Activated effector memory CD4-positive, alpha-beta T cell treated with anti-CD3 and anti-CD28 coated beads, Interleukin-2, amount 50 U/mL, for 16 hours (primary cell): ENCODE measurements around the gene SLC11A1.
A peak's percentile ranks its signal among the peaks of the same experiment; 100 is the strongest.

ENCODE experiments used
- DNase-seq: peaks from one replicate; pipeline ENCODE4 v3.0.0-alpha.2; 2020

SLC11A1 gene

DNA sequence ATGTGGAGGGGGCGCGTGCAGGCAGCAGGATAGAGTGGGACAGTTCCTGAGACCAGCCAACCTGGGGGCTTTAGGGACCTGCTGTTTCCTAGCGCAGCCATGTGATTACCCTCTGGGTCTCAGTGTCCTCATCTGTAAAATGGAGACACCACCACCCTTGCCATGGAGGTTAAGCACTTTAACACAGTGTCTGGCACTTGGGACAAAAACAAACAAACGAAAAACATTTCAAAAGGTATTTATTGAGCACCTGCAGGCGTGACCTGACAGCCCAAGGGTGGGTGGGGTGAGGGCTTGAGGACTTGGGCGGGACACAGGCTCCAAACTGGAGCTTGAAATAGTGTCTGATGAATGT is 13.0 kb downstream of the SLC11A1 start:
- no peak for DNase-seq

DNA sequence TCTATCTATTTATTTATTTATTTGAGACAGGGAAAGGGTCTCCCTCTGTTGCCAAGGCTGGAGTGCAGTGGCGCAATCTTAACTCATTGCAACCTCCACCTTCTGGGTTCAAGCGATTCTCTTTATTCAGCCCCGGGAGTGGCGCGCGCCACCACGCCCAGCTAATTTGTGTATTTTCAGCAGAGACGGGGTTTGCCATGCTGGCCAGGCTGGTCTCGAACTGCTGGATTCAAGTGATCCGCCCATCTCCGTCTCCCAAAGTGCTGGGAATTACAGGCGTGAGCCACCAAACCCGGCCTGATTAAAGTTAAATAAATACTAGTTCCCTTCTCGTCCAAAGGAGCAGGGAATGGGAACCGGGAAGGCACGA is 13.4 kb downstream of the SLC11A1 start:
- no peak for DNase-seq

DNA sequence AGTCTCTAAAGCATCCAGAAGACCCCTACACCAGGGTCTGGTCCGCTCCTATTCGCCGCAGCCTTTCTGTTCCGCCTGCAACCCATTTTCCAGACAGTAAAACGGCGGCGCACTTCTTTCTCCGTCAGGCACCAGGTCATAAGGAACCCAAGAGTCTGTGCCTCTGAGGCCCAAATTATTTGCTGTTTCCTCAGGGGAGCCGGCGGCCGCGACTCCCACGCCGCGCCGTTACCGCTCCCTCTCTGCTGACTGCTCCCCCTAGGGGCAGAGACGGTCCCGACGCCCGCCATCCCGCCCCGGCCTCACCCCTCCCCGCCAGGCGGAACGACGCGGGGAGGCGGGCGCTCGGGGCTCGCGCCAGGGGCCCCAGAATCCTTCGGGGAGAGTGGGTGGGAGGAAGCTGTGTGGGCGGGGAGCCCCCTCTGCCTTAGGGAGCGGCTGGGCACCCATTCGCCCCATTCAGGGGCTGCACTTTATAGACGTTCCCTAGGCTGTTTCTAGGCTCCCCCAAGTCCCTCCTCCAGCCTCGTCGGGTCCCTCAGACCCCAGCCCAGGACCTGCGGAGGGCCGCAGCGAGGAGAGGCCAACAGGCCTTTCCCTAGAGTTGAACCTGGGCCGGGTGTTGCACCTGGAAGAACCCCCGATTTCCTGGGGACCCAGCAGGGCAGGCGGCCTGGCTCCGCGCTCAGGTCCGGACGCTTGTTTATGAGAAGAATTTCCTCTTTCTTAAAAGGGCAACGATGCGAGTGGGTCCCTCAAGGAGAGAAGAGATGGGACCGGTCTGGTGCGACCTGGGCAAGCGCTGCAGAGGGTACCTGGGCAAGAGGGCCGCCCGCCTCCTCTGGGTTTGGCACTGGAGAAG is 14.0 kb downstream of the SLC11A1 start:
- peak; percentile 97 for DNase-seq

DNA sequence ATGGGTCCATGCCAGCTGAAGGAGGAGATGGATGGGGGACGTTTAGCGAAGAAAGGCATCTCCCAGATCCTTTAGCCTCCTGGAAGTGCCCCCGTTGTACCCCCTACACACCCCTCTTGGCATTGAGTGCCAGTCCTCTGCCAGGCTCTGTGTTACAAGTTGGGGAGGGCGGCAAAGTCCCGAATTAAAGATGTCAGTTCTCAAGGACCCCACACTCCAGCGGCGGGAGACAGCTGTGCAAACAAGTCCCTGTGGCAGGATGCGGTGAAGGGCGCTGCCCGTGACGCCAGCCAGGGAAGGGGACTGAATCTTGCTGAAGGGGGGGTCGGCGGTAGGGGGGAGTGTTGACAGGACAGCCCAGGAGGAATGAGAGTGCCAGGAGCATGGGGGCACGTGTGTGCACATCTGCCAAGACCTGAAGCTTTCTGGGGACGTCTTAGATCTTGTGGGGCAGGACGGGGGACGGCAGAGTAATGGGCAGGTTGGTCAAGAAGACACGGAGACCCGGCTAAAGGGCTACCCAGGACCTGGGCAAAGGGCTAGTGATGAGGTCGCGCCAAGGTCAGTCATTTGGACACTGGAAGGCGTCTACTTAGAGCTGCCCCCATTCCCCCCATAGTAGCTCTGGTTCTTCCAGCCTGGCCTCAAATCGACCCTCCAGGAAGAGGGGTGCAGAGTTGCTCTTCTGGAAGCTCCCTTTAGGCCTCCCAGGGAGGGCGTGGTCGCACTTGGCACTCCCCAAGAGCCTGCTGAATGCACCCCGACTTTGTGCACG is 14.8 kb downstream of the SLC11A1 start:
- peak; percentile 88 for DNase-seq

DNA sequence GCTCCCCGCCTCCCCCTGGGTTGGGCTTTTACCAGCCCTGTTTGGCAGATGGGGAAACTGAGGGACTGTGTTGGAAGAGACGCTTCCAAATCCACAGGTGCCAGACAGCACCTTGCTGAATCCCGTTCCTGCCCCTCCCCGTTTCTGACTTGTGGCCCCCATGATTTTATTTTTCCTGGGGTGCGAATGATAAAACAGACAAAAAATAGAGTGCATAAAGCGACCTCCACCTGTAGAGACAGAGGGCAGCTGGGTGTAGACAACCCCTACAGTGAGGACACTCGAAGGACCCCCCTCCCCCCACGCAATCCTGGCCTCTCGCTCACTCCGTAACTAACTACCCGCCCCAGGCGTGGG is 15.4 kb downstream of the SLC11A1 start:
- DNase-seq = no peak

DNA sequence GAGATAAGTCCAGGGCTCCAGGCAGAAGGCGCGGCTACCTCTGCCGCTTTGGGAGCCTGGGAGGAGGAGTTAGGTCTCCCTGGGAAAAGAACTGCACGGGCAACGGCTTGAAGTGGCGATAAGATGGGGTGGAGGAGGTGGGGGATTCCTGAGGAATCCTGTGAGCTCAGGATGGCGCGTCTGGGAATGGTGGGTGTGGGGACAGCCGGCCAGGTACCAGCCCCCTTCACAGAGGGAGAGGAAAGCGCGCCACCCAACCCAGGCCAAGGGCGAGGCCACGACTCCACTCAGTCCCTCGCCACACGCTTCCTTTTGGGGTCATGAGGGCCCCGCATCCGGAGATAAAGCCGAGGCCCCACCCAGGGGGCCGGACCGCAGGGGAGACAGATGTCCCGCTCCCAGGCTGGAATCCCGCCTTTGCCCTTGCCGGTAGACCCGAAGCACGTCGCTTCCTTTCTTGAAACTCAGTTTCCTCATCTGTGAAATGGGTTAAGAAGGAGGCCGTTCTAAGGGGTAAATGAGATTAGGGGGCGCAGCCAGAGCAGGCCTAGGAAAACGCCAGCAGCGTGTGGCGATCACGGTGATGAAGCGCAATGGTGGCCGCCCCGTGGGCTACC is 15.9 kb downstream of the SLC11A1 start:
- DNase-seq = peak; percentile 84

DNA sequence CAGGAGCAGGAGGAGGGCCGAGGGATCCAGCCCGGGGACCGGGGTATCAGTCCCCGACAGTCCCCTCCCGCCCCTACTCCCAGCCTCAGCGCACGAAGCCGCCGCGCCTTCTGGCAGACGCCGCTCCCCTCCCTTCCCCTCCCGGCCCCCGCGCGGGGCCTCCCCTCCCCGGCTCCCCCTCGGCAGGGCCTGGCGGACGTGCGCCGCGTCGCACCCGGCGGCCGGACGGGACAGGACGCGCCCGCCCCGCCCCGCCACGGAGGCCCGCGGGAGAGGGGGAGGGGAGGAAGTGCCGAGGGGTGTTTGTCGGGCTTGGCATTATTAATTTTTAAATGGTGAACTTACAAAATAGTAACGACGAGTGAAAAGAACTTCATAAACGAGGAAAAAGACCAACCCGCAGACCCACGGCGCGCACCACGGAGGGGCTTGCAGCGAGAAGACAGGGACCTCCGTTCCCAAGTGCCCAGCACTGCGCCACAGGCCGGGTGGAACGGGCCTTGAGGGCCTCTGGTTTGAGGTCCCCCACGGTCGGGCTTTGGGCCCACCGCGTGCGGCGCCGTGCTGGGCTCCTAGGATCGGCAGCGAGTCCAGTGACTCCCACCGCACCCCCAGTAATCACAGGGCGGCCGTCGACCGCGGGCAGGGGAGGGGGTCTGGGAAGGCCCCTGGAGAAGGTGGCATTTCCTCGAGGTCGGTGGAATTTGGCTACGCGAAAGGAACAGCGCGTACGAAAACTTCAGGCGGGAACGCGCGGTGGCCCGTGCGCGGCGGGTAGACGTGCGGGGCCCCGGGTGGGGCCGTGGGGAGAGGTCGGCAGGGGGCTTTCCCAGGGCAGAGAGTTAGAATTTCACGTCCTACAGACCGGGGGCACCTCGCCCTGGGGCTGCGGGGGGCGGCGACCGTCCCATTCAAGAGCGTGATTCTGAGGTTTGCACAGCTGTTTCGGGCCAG is 16.6 kb downstream of the SLC11A1 start:
- peak; percentile 88 for DNase-seq

DNA sequence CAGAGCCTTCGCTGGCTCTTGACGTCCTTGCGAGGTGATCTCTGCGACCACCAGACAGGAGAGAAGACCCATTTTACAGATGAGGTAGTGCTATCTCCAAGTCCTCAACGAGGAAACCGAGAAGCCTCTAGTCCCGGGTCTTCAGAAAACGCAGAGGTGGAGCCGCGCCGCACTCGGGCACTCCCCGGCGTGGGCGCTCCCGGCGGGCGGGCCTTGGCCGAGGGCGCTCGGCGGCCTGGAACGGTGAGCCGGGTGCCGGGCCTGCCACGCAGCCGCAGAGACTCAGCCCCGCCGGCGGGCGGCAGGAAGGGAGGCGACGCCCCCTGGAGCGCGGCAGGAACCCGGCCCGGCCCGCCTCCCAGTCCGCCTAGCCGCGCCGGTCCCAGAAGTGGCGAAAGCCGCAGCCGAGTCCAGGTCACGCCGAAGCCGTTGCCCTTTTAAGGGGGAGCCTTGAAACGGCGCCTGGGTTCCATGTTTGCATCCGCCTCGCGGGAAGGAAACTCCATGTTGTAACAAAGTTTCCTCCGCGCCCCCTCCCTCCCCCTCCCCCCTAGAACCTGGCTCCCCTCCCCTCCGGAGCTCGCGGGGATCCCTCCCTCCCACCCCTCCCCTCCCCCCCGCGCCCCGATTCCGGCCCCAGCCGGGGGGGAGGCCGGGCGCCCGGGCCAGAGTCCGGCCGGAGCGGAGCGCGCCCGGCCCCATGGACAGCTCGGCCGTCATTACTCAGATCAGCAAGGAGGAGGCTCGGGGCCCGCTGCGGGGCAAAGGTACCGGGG is 17.5 kb downstream of the SLC11A1 start, which contains the start of gene CTDSP1:
Gene CTDSP1, plus strand, starts transcription at position 478 of the 776 bp plus-strand sequence. Its CDS starts 223 bp downstream, at position 701.
- peak; percentile 97 for DNase-seq

DNA sequence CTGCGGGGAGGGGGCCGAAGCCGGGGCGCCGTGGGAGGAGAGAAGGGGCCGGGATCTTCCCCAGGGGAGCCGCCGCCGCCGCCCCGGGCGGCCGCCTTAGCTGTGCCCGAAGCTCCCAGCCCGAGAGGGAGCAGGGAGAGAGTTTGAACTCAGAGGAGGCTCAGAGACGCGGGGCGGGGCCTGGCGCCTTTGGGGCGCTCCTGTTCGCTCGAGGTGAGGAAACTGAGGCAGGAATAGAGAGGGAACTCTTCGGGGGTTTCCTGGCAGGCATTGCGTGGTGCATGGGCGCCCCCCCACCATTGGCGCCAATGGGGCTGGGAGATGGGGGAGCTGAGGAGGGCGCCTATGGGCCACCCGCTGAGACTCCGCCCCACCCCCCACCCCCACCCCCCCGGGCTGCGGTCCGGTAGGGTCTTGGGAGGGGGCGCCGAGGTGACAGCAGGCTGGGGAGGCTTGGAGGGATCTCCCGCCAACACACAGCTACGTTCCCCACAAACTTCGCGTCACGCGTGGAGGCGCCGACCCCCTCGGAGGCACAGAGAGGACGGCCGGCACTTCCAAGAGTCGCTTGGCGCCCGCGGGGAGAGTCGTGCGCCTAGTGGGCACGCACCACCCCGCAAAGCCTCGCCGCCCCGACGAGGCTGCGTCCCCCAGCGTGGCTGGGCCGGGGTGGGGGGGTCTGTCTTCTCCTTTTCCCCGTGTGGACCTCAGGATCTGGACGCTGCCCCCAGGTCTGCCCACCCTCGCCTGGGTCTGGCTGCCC is 18.3 kb downstream of the SLC11A1 start:
- DNase-seq = peak; percentile 79

DNA sequence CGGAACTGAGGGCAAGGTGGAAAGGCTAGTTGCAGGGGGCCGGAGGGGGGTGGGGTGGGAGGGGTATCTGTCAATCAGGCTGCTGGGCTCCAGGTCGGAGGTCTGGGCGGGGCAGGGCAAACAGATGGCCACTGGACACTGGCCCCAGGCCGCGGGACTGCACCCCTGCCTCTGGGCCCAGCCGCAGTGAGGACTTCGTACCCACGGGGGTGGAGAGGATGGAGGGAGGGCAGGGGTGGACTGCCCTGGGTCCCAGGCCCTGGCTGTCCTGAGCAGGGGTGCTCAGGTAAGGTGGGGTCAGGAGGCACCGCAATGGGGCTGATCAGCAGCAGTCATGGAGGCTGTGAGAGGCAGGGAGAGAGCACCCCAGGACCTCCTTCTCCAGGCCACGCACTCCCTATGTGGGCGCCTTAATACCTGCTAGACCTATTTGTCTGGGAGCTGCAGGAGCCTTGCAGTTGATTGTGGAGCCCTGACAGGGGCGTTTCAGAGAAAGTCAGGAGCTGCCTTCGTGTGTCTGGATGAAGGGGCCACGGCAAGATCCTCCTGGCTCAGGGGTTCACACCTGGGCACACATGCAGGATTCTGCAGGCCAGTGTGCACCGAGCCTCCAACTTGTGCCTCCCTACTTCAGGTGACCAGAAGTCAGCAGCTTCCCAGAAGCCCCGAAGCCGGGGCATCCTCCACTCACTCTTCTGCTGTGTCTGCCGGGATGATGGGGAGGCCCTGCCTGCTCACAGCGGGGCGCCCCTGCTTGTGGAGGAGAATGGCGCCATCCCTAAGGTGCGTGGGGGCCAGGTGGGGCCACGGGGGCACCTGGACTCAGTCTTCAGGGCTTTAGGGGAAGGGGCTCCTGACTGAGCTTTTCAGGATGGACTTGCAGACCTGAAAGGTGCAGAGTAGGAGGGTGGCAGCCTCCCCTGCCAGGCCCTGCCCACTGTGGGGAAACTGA is 19.1 kb downstream of the SLC11A1 start:
- DNase-seq = no peak

DNA sequence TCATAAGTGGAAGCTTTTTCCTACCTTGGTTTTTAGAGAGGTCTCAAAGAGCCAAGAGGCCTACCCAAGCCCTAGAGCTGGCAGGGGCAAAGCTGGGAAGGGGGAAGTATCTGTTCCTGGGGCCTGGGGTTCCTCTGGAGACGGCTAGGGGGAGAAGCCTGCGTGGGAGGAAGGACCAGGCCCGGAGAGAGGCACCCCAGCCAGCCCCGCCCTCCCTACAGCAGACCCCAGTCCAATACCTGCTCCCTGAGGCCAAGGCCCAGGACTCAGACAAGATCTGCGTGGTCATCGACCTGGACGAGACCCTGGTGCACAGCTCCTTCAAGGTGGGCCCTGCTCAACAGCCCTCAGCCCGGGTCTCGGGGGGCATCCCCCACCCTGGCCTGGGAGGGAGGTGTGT is 19.8 kb downstream of the SLC11A1 start:
- no peak for DNase-seq

DNA sequence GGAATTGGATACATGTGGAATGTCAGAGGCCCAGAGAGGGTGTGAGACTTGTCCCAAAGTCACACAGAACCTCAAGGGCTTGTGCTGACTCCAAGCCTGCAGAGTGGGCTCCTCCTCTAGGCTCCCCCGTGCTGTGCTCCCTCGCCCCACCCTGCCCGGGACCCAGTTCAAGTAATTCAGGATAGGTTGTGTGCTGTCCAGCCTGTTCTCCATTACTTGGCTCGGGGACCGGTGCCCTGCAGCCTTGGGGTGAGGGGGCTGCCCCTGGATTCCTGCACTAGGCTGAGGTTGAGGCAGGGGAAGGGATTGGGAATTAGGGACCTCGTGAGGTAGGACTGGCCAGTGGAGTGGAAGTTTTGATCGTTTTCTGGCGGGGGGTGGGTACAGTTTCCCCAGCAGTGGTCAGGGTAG is 20.4 kb downstream of the SLC11A1 start:
- no peak for DNase-seq

DNA sequence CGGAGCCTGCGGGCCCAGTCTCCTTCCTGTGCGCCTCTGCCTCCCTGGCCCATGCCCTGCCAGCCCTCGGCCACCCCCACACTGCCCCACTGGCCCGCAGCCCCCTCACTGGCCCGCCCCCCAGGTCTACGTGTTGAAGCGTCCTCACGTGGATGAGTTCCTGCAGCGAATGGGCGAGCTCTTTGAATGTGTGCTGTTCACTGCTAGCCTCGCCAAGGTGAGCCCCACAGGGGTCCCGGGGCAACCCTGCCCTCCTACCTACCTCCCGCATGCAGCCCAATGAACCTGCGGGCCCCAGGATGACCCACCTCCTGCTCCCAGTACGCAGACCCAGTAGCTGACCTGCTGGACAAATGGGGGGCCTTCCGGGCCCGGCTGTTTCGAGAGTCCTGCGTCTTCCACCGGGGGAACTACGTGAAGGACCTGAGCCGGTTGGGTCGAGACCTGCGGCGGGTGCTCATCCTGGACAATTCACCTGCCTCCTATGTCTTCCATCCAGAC is 20.9 kb downstream of the SLC11A1 start:
- no peak for DNase-seq

DNA sequence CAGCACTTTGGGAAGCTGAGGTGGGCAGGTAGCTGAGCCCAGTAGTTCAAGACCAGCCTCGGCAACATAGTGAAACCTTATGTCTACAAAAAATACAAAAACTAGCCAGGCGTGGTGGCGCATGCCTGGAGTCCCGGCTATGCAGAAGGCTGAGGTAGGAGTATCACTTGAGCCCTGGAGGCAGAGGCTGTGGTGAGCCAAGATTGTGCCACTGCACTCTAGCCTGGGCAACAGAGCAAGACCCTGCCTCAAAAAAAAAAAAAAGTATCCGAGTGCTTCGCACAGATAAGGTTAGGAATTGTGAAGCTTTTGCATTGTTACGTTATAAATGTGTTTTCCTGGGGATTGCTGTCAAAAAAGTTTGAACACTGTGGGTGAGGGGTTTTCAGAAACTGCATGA is 21.7 kb downstream of the SLC11A1 start:
- DNase-seq = no peak

DNA sequence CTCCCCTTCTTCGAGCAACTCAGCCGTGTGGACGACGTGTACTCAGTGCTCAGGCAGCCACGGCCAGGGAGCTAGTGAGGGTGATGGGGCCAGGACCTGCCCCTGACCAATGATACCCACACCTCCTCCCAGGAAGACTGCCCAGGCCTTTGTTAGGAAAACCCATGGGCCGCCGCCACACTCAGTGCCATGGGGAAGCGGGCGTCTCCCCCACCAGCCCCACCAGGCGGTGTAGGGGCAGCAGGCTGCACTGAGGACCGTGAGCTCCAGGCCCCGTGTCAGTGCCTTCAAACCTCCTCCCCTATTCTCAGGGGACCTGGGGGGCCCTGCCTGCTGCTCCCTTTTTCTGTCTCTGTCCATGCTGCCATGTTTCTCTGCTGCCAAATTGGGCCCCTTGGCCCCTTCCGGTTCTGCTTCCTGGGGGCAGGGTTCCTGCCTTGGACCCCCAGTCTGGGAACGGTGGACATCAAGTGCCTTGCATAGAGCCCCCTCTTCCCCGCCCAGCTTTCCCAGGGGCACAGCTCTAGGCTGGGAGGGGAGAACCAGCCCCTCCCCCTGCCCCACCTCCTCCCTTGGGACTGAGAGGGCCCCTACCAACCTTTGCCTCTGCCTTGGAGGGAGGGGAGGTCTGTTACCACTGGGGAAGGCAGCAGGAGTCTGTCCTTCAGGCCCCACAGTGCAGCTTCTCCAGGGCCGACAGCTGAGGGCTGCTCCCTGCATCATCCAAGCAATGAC is 22.4 kb downstream of the SLC11A1 start:
- no peak for DNase-seq

DNA sequence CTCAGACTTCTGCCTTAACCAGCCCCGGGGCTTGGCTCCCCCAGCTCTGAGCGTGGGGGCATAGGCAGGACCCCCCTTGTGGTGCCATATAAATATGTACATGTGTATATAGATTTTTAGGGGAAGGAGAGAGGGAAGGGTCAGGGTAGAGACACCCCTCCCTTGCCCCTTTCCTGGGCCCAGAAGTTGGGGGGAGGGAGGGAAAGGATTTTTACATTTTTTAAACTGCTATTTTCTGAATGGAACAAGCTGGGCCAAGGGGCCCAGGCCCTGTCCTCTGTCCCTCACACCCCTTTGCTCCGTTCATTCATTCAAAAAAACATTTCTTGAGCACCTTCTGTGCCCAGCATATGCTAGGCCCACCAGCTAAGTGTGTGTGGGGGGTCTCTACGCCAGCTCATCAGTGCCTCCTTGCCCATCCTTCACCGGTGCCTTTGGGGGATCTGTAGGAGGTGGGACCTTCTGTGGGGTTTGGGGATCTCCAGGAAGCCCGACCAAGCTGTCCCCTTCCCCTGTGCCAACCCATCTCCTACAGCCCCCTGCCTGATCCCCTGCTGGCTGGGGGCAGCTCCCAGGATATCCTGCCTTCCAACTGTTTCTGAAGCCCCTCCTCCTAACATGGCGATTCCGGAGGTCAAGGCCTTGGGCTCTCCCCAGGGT is 23.1 kb downstream of the SLC11A1 start:
- DNase-seq = no peak

DNA sequence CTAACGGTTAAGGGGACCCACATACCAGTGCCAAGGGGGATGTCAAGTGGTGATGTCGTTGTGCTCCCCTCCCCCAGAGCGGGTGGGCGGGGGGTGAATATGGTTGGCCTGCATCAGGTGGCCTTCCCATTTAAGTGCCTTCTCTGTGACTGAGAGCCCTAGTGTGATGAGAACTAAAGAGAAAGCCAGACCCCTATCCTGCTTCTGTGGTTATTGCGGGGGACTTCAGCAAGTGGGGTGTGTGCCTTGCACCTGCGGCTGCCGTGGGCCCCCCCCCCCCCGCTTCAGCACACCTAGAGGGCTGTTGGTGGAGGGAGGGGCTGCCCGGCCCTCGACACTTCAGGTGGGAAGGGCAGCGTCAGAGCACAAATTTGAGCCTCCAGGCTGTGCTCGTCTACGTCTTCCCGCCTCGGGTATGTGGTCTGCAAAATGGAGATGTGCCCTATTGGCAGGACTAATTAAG is 23.7 kb downstream of the SLC11A1 start:
- peak; percentile 70 for DNase-seq
